Neural cell (in vitro differentiated cells): ENCODE measurements around the gene COL4A2. TPM values are rescaled to one million over a fixed set of nuclear protein-coding genes. Genes with fewer than 3 reads are reported as not detected.

Experiments used
- H2AFZ ChIP-seq: fragments of 200-600, 300-800 bp; sonication (generic), shearing (Covaris generic); 2 replicates; pipeline ENCODE4 v1.6.0; 2014; ENCODE audit warnings: low read depth, mild to moderate bottlenecking, antibody characterized with exemption, low read length, moderate library complexity
- H3F3A ChIP-seq: fragments of 200-600 bp; shearing (Covaris generic); 2 replicates; pipeline ENCODE4 v1.6.1; 2016; ENCODE audit warnings: mild to moderate bottlenecking, moderate library complexity, mixed read lengths, antibody characterized with exemption, low read length; ENCODE audit not compliant: insufficient read depth, poor library complexity, severe bottlenecking
- H3K27ac ChIP-seq: fragments of 200-600, 300-800 bp; sonication (generic), shearing (Covaris generic); 2 replicates; pipeline ENCODE4 v1.5.1; 2014; ENCODE audit warnings: mild to moderate bottlenecking, low read length, moderate library complexity
- H3K27me3 ChIP-seq: fragments of 300-800, 200-600 bp; sonication (generic), shearing (Covaris generic); 2 replicates; pipeline ENCODE4 v1.6.0; 2014; ENCODE audit warnings: mild to moderate bottlenecking, low read depth, low read length, moderate library complexity; ENCODE audit not compliant: insufficient read depth
- H3K36me3 ChIP-seq: fragments of 300-800, 200-600 bp; sonication (generic), shearing (Covaris generic); 2 replicates; pipeline ENCODE4 v1.5.1; 2014; ENCODE audit warnings: mild to moderate bottlenecking, antibody characterized with exemption, low read length, moderate library complexity; ENCODE audit not compliant: insufficient read depth
- H3K4me2 ChIP-seq: fragments of 300-800, 200-600 bp; sonication (generic), shearing (Covaris generic); 2 replicates; pipeline ENCODE4 v1.6.0; 2014; ENCODE audit warnings: mild to moderate bottlenecking, low read length
- H3K4me3 ChIP-seq: fragments of 300-800, 200-600 bp; sonication (generic), shearing (Covaris generic); 2 replicates; pipeline ENCODE4 v1.5.1; 2014; ENCODE audit warnings: mild to moderate bottlenecking, low read length, moderate library complexity
- H3K79me2 ChIP-seq: fragments of 200-600 bp; shearing (Covaris generic); replicated peaks from 2 replicates; pipeline ENCODE4 v1.6.0; 2014; ENCODE audit warnings: mild to moderate bottlenecking, low read length, moderate library complexity; ENCODE audit not compliant: insufficient read depth
- H3K9ac ChIP-seq: fragments of 300-800, 200-600 bp; sonication (generic), shearing (Covaris generic); 2 replicates; pipeline ENCODE4 v1.6.1; 2016; ENCODE audit warnings: mild to moderate bottlenecking, low read length, mixed read lengths
- H3K9me2 ChIP-seq: fragments of 200-600 bp; shearing (Covaris generic); 2 replicates; pipeline ENCODE4 v1.6.1; 2016; ENCODE audit warnings: mild to moderate bottlenecking, low read length, mixed read lengths; ENCODE audit not compliant: insufficient read depth
- H3K9me3 ChIP-seq: fragments of 200-600, 300-800 bp; sonication (generic), shearing (Covaris generic); 2 replicates; pipeline ENCODE4 v1.6.1; 2016; ENCODE audit warnings: mild to moderate bottlenecking, mixed run types, low read length, moderate library complexity, mixed read lengths
- H4K20me1 ChIP-seq: fragments of 200-600 bp; shearing (Covaris generic); 2 replicates; pipeline ENCODE4 v1.6.1; 2016; ENCODE audit warnings: mild to moderate bottlenecking, mixed run types; ENCODE audit not compliant: insufficient read depth
- EP300 ChIP-seq: fragments of 450-650 bp; conservative IDR thresholded peaks from 2 replicates; pipeline ENCODE4 v1.6.1; 2014; ENCODE audit warnings: antibody characterized with exemption, mild to moderate bottlenecking, moderate library complexity; ENCODE audit not compliant: poor library complexity, severe bottlenecking
- EZH2 ChIP-seq: fragments of 200-600, 300-800 bp; shearing (Covaris generic), sonication (generic); IDR thresholded peaks from 2 replicates; pipeline ENCODE4 v1.6.1; 2014; ENCODE audit warnings: antibody characterized with exemption, low read length, borderline replicate concordance, mild to moderate bottlenecking; ENCODE audit not compliant: insufficient read depth, poor library complexity, severe bottlenecking
- MXI1 ChIP-seq: fragments of 450-650 bp; conservative IDR thresholded peaks from 2 replicates; pipeline ENCODE4 v1.6.1; 2014; ENCODE audit warnings: antibody characterized with exemption, mild to moderate bottlenecking; ENCODE audit not compliant: poor library complexity, severe bottlenecking
- POLR2AphosphoS5 ChIP-seq: IDR thresholded peaks from 2 replicates; pipeline ENCODE4 v1.6.1; 2012
- RAD21 ChIP-seq: fragments of 450-650 bp; conservative IDR thresholded peaks from 2 replicates; pipeline ENCODE4 v1.6.1; 2014; ENCODE audit warnings: antibody characterized with exemption, mild to moderate bottlenecking, moderate library complexity
- SMC3 ChIP-seq: fragments of 450-650 bp; conservative IDR thresholded peaks from 2 replicates; pipeline ENCODE4 v1.6.1; 2014; ENCODE audit warnings: antibody characterized with exemption, mild to moderate bottlenecking, moderate library complexity; ENCODE audit not compliant: poor library complexity
- TAF1 ChIP-seq: IDR thresholded peaks from 2 replicates; pipeline ENCODE4 v1.6.1; 2012; ENCODE audit warnings: low read depth
- polyA plus RNA-seq: library from polyadenylated mRNA; depleted of rRNA; stranded (reverse); fragments of >200 nt; gene quantifications from 2 replicates; pipeline ENCODE4 v1.2.3, GENCODE V29; 2014
- TF ChIP-seq, protein P1 (sequence below): IDR thresholded peaks from 2 replicates; pipeline ENCODE4 v1.6.1; 2012; ENCODE audit warnings: borderline replicate concordance
- TF ChIP-seq, protein P2 (sequence below): fragments of 450-650 bp; IDR thresholded peaks from 2 replicates; pipeline ENCODE4 v1.5.1; 2014; ENCODE audit warnings: antibody characterized with exemption, mild to moderate bottlenecking, moderate library complexity; ENCODE audit not compliant: poor library complexity, severe bottlenecking

Gene COL4A2
- polyA plus RNA-seq, 1 donor from 2014 or later, result 30.8 TPM

DNA sequence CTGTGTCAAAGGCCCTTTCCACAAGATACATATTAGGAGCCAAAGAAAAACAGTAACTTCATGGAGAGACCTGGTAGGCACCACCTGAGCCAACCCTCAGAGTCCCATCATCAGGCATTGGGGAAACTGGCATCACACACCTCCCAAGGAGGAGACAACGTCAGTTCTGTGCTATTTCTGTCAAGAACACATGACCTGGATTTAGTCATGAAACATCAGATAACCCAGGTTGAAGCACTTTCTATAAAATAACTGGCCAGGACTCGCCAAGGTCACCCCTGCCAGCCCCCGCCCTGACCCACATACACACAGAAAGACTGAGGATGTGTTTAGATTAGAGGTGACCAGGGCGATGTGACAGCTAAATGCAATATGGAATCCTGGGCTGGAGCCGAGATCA, 35.8 kb upstream of the COL4A2 start:
- no peaks in the 10 kb centered on the region for H4K20me1 ChIP-seq
- no peak overlapping the region for H3K4me3 ChIP-seq
- H3K27ac ChIP-seq, result no peak overlapping the region
- no peaks in the 10 kb centered on the region for H3F3A ChIP-seq
- no peaks in the 10 kb centered on the region for H3K27me3 ChIP-seq
- H3K36me3 ChIP-seq, result no peaks in the 10 kb centered on the region
- H3K9ac ChIP-seq, result no peak overlapping the region
- H3K4me2 ChIP-seq, result no peak overlapping the region
- TF ChIP-seq, protein P1, sequence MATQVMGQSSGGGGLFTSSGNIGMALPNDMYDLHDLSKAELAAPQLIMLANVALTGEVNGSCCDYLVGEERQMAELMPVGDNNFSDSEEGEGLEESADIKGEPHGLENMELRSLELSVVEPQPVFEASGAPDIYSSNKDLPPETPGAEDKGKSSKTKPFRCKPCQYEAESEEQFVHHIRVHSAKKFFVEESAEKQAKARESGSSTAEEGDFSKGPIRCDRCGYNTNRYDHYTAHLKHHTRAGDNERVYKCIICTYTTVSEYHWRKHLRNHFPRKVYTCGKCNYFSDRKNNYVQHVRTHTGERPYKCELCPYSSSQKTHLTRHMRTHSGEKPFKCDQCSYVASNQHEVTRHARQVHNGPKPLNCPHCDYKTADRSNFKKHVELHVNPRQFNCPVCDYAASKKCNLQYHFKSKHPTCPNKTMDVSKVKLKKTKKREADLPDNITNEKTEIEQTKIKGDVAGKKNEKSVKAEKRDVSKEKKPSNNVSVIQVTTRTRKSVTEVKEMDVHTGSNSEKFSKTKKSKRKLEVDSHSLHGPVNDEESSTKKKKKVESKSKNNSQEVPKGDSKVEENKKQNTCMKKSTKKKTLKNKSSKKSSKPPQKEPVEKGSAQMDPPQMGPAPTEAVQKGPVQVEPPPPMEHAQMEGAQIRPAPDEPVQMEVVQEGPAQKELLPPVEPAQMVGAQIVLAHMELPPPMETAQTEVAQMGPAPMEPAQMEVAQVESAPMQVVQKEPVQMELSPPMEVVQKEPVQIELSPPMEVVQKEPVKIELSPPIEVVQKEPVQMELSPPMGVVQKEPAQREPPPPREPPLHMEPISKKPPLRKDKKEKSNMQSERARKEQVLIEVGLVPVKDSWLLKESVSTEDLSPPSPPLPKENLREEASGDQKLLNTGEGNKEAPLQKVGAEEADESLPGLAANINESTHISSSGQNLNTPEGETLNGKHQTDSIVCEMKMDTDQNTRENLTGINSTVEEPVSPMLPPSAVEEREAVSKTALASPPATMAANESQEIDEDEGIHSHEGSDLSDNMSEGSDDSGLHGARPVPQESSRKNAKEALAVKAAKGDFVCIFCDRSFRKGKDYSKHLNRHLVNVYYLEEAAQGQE, result no peak
- H3K9me2 ChIP-seq, result no peaks in the 10 kb centered on the region
- no peak overlapping the region for H2AFZ ChIP-seq
- no peaks in the 10 kb centered on the region for H3K9me3 ChIP-seq
- no peaks in the 10 kb centered on the region for H3K79me2 ChIP-seq

DNA sequence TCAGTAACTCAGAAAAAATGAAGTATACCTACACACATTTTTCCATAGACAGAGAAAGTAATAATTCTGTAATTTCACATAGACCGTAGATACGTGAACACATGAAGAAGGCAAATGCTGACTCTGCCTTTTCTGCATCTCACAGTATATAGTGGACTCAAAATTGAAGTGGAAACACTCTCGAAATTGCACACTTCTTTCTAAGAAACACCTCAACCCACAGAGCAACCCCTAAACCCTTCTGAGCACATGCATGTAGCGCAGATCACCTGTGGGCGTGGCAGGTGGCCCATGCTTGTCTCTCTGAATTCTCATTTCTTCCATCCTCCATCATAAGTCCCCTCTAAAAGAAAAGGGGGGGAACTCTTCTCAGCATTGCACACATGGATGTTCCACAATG, 34.9 kb upstream of the COL4A2 start:
- H3K79me2 ChIP-seq, result no peaks in the 10 kb centered on the region
- H4K20me1 ChIP-seq, result no peaks in the 10 kb centered on the region

More for the DNA sequence above, 34.9 kb upstream of the COL4A2 start:
- Histone ChIP-seq H3K4me3 (no peak overlapping the region), H3K9me3 (no peaks in the 10 kb centered on the region), H3K9me2 (no peaks in the 10 kb centered on the region), H3F3A (no peaks in the 10 kb centered on the region), H3K36me3 (no peaks in the 10 kb centered on the region), H3K27me3 (no peaks in the 10 kb centered on the region), H3K9ac (no peak overlapping the region), H2AFZ (no peak overlapping the region), H3K4me2 (no peak overlapping the region), H3K27ac (no peak overlapping the region)
- no peak for TF ChIP-seq EP300
- no peak for TF ChIP-seq TAF1
- TF ChIP-seq POLR2AphosphoS5, result no peak
- TF ChIP-seq, protein P2, sequence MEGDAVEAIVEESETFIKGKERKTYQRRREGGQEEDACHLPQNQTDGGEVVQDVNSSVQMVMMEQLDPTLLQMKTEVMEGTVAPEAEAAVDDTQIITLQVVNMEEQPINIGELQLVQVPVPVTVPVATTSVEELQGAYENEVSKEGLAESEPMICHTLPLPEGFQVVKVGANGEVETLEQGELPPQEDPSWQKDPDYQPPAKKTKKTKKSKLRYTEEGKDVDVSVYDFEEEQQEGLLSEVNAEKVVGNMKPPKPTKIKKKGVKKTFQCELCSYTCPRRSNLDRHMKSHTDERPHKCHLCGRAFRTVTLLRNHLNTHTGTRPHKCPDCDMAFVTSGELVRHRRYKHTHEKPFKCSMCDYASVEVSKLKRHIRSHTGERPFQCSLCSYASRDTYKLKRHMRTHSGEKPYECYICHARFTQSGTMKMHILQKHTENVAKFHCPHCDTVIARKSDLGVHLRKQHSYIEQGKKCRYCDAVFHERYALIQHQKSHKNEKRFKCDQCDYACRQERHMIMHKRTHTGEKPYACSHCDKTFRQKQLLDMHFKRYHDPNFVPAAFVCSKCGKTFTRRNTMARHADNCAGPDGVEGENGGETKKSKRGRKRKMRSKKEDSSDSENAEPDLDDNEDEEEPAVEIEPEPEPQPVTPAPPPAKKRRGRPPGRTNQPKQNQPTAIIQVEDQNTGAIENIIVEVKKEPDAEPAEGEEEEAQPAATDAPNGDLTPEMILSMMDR, result no peak
- TF ChIP-seq EZH2, result no peak
- no peak for TF ChIP-seq SMC3
- no peak for TF ChIP-seq RAD21
- TF ChIP-seq, protein P1, result no peak
- no peak for TF ChIP-seq MXI1
